GM13977 (cell line): ENCODE results near the gene ZBTB32.

ENCODE experiments used
- DNase-seq: peaks from one replicate; pipeline ENCODE4 v3.0.0; 2012; ENCODE audit warnings: low spot score
- in situ Hi-C: fragments of 300-500 bp; cut with MboI; formaldehyde crosslinking; loops from one replicate; pipeline ENCODE4 v1.12.0; 2022; ENCODE audit warnings: low sequenced_read_pairs, low pct_unique_long_range_greater_than_20kb, mixed read lengths, inconsistent platforms; ENCODE audit not compliant: unreplicated experiment
- TF ChIP-seq, protein P1 (sequence below): IDR thresholded peaks from 2 replicates; pipeline ENCODE4 v1.5.1; 2012; ENCODE audit warnings: mild to moderate bottlenecking, control low read depth; ENCODE audit not compliant: insufficient read depth; ENCODE audit errors: extremely low read depth, missing control alignments

Gene ZBTB32

GRCh38 chr19:35727053-35727955 lies 22.9 kb downstream of the ZBTB32 start:
- in situ Hi-C loops = no loop called here
- TF ChIP-seq, protein P1, sequence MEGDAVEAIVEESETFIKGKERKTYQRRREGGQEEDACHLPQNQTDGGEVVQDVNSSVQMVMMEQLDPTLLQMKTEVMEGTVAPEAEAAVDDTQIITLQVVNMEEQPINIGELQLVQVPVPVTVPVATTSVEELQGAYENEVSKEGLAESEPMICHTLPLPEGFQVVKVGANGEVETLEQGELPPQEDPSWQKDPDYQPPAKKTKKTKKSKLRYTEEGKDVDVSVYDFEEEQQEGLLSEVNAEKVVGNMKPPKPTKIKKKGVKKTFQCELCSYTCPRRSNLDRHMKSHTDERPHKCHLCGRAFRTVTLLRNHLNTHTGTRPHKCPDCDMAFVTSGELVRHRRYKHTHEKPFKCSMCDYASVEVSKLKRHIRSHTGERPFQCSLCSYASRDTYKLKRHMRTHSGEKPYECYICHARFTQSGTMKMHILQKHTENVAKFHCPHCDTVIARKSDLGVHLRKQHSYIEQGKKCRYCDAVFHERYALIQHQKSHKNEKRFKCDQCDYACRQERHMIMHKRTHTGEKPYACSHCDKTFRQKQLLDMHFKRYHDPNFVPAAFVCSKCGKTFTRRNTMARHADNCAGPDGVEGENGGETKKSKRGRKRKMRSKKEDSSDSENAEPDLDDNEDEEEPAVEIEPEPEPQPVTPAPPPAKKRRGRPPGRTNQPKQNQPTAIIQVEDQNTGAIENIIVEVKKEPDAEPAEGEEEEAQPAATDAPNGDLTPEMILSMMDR = no peak
- DNase-seq = peak; percentile 14

DNA sequence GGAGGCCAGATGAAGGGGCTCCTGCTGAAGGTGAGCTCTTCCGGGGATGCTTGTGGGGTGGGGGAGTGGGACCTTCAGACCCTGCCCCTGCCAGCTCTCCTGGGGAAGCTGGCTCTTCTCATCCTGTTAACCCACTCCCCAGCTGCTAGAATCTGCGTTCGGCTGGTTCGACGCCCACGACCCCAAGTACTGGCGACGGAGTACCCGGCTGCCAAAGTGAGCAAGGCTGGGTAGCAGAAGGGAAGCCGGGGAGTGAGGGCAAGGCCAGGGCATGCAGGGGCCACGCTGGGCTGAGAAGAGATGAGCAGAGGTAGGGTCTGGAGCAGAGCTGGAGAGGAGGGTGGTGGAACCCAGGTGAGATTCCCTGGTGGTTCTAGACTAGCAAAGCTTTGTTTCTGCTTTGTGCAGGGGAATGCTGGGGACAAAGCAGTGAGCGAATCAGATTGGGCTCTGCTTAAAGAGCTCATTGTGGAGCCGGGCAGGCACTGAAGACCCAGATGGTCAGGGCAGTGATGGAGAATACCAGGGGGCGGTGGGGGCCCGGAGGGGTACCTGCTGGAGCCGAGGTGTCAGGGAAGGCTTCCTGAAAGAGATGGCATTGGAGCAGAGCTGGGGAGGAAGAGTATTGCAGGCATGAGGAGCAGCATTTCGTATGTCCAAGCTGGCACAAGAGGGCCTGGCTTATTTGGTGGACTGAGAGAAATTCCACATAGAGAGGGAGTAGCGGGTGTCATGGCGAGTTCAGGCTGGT lies 23.8 kb downstream of the ZBTB32 start:
- in situ Hi-C loops = no loop called here
- DNase-seq = no peak
- TF ChIP-seq, protein P1 = no peak

DNA sequence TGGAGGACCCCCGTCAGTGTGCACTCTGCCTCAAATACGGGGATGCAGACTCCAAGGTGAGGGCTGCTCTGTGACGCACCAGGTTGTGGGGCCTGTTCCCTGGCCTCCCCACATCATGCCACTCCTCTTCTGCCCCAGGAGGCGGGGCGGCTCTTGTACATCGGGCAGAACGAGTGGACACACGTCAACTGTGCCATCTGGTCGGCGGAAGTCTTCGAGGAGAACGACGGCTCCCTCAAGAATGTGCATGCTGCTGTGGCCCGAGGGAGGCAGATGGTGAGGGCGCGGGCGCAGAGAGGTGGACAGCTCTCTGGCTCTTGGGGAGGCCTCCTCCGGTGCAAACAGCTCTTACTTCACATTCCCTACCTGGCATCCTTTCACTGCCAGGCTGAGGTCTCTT lies 24.7 kb downstream of the ZBTB32 start:
- DNase-seq = no peak
- TF ChIP-seq, protein P1 = no peak
- in situ Hi-C loops = no loop called here

DNA sequence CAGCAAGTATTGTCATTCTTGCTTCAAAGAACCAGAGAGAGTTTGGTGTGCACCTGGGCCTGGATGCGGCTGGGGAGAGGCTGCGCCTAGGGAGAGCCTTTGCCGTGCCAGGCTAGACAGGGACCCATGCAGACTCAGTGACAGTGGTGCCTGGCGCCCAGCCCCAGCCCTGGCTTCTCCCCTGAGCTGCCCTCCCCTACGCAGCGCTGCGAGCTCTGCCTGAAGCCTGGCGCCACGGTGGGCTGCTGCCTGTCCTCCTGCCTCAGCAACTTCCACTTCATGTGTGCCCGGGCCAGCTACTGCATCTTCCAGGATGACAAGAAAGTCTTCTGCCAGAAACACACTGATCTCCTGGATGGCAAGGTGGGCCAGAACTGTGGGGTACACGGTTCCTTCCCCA lies 25.4 kb downstream of the ZBTB32 start:
- in situ Hi-C loops = no loop called here
- TF ChIP-seq, protein P1 = no peak

DNA sequence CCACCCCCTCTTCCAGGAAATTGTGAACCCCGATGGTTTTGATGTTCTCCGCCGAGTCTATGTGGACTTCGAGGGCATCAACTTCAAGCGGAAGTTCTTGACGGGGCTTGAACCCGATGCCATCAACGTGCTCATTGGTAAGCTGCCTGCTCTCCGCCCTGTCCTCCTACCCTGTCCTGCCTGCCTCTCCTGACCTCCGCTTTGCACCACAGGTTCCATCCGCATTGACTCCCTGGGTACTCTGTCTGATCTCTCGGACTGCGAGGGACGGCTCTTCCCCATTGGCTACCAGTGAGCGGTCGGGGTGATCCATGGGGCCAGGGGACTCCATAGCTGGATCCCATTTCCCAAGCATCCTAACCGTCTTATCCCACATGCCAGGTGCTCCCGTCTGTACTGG lies 26.0 kb downstream of the ZBTB32 start:
- in situ Hi-C loops = no loop called here
- TF ChIP-seq, protein P1 = no peak
- peak; percentile 14 for DNase-seq

More for the DNA sequence above, 25.4 kb downstream of the ZBTB32 start:
- DNase-seq = peak; percentile 14

DNA sequence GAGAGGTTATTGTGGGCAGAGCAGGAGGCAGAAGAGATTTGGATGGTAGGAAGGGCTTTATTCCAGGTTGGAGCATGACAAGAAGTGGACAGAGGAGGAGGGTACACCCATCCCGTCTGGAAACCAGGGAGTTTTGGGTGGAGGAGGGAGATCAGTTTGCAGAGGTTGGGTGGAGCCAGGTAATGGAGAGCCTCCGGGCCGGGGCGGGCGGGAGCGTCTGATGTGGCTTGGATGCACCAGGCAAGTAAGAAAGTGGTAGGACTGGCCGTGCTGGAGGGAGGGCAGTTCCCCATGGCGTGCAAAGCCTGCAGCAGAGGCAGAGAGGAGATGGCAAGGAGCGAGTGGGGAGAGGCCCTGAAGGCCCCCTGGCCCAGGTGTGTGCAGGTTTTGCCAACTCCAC lies 27.0 kb downstream of the ZBTB32 start:
- DNase-seq = no peak
- in situ Hi-C loops = no loop called here
- TF ChIP-seq, protein P1 = no peak
